Activated CD8-positive, alpha-beta memory T cell treated with anti-CD3 and anti-CD28 coated beads, Interleukin-2, amount 50 U/mL, for 4 hours (primary cell): ENCODE results near the gene PEX10.

Experiments
- DNase-seq: peaks from one replicate; pipeline ENCODE4 v3.0.0-alpha.2; 2020

PEX10 gene

DNA sequence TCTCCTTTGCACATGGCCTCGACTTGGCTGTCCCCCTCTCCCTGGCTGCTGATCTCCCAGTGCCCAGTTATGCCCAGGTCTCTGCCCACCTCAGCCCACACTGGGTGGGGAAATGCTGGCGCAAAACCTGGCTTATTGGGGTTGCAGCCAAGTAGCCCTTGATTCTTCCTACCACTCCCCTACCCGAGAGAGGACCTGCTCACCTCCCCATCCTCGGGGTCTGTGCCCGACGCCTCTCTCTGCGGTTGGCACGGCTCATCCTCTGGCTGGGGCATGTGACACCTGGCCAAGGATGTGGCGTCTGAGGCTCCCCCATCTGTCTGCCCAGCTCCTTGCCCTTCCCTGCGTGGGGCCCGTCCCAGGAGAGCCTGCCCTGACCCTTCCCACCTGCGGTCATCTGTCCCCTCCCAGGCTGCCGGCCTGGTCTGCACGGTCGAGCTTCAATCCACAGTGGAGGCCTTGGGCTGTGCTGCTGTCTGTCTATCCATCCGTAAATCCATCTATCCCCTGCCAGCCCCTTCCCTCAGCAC, 6.5 kb upstream of the PEX10 start:
- DNase-seq: no peak

DNA sequence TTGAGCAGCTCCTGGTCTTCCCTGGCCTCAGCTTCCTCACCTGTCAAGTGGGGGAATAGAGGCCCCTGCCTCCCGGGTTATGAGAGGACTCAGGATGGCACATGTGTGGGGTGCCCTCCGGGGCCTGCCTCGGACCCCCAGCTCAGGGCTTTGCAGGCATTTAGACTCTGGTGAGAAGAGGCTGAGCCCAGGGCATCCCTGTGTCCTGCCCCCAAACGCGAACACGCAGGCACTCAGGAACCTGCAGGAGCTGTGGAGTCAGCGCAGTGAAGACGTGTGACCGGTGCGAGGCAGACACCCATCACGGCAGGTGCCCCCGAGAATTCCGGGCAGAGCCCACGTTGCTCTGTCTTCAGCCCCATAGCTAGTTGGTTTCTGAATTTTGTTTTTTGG, 5.5 kb upstream of the PEX10 start:
- DNase-seq: no peak

DNA sequence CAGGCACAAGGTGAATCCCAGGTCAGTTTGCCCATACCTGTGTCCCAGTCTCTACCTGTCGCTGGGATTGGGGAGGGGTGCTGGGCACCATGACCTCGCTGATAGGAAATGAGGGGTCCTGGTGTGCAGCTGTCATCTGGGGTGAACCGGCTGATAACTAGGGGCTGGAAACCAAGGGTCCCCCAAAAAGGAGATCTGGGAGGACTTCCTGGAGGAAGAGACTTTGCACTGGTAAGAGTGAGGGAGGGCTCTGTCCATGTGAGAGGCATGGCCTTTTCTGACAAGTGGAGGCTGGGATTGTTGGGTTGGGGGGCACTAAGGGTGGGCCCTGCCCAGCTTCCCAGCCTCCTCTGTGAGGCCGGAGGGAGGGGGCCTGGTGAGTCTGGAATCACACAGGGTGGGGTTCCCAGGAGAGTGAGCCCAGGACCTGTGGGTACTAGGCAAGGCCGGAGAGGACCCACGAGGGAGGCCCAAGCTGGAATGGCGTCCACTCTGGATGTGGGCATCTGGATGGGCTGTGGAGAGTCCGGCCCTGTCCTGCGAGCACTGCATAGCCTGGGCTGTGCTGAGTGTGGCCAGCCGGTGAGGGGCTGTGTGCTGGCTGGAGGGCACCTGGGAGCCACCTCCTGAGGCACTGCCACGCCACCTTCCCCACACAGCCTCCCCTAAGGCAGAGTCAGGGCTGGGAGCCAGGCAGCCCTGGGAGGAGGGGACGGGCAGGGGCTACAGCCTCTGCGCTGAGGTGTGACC, 4.9 kb upstream of the PEX10 start:
- DNase-seq: no peak

DNA sequence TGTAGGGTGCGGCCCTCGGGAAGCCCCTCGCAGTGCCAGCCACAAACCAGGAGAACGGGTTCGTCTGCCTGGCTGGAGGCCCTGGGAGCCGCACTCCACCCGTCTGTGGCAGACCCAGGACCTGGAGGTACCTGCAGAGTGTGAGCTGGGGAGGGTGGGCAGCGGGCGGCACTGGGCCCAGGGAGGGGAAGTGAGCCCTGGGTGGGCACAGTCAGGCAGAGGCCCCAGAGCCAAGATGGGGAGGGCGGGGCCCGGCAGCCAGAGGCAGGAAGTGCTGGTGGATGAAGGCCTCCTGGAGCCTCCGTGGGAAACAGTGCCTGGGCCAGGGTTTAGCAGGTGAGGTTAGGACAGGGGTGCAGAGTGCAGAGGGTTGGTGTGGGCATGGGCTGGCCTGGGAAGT, 4.0 kb upstream of the PEX10 start:
- DNase-seq: no peak

DNA sequence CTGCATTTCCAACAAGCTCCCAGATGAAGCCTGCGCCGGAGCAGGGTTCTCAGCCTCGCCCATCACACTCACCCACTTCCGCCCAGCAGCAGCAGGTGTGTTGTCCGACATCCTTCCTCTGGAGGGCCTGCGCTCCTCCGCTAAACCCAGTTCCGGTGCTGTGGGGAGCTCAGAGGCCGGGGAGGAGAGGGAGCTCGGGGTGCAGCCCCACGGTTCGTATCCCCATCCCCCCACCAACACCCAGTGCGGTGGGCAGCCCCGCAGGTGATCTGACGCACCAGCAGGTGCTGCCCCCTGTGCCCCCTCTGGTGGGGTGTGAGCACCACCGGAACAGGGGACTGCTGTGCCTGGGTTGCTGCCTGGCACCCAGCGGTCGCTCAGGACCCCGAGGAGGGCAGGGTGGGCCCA, 3.4 kb upstream of the PEX10 start:
- peak; percentile 37 for DNase-seq

DNA sequence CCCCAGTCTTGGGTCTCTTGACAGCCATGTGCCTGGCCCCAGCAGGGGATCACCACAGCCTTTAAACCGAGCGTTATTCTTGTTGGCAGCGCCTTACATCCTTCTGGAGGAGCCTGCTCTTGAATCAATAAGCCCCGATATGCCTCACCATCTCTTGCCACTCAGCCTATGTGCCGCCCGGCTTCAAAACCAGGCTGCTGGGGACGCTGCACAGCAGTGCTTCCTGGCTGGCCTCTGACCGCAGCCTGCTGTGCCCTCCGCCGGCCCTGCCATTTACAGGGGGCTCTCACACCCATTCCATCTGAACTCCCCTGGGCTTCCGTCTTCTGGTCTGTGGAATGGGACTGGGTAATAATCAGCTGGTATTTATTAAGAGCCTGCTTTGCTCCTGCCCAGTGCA, 3.0 kb upstream of the PEX10 start:
- DNase-seq: no peak

DNA sequence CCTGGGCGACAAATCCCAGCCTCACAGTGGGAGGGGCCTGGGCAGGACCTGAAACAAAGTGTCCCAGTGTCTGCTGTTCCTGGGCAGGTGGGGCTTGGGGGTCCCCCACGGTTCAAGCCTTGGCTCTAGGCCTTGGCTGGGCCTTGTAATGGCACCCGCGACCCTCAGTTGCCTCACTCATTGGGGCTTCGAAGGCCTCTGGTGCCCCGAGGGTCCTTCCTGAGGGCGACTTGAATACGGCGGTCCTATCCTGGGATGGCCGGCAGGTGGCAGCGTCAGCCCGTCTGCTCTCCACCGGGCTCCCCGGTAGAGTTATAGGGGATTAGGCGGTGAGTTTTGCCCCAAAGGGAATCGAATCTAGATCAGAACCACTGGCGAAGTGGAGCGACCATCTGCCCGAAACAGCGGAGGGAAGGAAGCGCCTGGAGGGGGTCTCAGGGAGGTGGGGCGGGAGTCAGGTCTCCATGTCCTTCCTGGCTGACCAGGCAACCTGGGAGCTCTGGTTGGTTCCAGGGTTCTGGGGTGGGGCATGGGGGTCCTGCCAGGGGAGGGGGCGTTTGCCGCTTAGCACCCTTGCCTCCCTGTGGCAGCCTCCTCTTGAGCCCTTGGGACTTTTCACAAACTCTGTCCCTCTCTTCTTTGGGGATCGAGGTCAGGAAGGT, 2.1 kb upstream of the PEX10 start:
- DNase-seq: peak; percentile 85

DNA sequence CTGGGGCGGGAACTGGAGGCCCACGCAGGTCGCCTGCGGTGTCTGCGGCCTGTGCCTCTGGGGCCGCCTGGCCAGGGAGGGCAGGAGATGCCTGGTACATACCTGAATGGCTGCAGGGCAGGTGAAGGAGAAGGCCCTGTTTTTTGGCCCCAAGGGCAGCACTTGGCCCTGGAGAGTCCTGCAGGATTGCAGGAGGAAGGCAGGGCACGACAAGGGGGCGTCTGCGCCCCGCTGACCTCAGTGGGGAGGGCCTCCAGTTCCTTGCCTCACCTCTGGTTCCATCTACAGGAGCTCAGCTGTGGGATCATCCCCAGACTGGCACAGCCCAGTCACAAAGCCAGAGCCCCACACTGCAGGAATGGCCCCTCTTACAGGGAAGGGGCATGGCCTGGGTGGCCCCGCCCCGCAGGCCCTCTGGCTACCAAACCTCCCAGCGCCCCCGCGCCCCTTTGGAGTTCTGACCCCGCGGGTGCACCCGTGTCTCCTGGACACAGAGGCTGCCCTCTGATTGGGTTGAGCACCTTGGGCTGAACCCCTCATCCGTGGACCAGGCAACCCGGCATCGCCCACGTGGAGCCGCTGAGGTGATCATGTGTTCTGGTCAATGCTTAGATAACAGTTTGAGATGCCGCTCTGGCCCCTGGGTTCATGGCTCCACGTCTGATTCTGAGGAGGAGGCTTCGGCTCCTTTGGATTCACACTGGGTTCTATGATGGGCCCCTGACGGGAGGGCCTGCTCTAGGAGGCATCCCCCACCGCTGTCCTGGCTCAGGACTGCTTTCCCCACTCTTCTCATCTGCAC, 1.3 kb upstream of the PEX10 start:
- DNase-seq: no peak

DNA sequence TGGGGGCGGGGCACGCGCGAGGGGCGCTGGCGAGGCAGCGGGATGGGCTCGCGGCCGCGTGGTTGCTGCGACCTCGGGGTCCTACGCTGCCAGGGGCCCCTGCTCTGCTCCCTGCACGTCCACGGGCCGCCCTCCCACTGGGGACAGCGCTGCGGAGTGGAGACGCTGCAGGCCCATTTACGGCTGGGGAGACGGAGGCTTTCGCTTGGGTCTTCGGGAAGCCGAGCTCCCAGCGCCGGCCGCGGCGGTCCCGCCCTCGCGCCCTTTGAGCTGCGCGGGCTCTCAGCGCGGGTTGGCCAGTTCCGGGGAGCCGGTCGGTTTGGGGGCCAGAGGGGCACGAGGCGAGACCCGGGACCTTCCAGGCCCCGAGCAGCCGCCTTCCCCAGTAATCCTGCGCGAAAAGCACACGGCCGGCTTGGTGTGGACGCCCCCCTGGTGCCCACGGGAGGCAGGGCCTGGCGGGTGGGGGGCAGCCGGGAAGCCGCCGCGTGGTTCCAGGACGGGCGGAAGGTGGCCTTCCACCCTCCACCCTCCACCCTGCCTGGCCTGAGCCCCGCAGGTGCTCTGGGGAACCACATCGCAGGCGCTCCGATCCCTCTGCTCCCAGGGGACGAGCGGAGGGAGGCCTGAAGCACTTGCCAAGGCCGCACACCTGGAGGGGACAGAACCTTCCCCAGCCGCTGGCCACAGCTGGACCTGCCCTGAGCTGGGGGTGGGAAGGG, 570 bp upstream of the PEX10 start:
- DNase-seq: peak; percentile 35

DNA sequence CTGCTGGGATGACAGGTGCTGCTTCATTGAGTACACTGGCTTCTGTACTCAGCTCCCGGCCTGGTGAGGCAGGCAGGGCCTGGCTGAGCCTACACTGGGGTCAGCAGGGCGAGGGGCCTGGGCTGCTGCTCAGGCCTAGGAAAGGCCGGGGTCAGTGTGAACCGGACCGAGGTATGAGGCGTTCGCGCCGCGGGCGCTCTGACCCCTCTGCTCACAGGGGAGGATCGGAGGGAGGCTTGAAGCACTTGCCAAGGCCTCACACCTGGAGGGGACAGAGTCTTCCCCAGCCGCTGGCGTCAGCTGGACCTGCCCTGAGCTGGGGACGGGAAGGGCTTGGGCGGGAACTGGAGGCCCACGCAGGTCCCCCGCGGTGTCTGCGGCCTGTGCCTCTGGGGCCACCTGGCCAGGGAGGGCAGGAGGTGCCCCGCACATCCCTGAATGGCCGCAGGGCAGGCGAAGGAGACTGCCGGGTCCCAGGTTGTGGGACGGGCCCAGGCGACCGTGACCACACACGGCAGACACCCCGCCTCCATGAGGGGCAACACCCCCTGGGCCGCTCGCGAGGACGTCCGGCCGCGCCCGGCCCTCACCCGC, 466 bp downstream of the PEX10 start:
- no peak for DNase-seq

DNA sequence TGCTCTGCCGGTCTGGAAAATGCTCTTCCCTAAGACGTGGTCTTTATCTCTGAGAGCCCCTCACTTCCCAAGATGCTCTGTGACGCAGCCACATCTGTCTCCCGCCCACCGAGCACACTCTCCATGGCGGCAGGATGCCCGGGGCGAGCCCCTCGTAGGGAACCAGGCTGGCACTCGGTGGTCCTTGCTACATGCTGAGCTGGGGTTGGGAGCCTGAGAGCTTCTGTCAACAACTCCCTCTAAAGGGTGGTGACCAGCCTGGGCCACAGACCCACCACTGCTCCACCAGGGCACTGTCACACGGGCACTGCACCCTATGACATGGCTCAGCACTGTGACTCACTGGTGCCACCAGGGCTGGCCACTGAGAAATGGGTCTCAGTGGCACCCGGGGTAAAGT, 2.6 kb downstream of the PEX10 start:
- no peak for DNase-seq

DNA sequence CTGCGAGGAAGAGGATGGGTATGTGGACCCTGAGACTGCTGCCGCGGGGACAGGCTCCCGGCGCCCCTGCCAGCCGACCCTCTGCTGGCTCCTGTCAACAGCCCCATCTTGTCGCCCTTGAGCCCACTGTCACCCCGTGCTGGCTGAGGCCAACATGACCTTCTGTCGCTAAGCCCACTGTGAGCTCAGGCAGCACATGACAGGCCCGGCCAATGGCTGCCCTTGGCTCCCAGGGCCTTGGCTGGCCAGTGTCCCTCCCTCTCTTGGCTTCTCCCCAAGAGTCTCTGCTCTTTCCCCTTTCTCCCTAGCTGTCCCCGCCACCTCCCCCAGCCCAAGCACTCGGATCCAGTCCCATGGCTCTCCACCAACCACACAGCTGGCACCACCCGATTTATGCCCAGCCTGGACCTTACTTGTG, 3.5 kb downstream of the PEX10 start:
- DNase-seq: no peak

DNA sequence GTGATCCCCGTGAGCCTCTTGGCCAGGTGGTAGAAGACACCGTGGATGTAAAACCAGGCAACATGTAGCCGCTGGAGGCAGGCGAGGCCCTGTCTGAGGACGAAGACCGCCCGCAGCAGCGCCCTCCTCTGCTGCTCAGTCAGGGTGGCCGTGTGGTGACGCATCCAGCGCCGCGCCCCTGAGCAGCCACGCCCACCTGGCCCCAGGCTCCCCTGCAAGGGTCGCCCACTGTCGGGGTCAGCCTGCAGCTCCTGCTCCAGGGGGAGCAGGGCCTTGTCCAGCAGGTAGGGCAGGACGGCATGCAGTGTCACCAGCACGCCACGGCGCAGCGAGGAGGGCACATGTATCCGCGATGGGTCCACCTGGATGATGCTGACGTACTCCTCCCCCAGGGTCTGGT, 3.9 kb downstream of the PEX10 start:
- no peak for DNase-seq

DNA sequence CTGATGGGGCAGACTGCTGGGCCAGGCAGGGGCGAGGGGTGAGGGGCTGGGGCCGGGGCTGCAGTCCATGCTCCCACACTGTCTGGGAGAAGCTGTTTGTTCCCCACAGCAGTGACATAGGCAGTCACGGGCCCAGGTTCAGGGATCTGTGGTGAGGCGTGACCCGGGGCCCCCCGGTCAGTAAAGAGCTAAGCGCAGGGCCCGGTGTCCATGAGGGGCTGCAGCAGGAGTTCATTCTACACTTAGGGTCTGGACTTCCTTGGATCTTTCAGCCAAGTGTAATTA, 4.4 kb downstream of the PEX10 start:
- DNase-seq: no peak

DNA sequence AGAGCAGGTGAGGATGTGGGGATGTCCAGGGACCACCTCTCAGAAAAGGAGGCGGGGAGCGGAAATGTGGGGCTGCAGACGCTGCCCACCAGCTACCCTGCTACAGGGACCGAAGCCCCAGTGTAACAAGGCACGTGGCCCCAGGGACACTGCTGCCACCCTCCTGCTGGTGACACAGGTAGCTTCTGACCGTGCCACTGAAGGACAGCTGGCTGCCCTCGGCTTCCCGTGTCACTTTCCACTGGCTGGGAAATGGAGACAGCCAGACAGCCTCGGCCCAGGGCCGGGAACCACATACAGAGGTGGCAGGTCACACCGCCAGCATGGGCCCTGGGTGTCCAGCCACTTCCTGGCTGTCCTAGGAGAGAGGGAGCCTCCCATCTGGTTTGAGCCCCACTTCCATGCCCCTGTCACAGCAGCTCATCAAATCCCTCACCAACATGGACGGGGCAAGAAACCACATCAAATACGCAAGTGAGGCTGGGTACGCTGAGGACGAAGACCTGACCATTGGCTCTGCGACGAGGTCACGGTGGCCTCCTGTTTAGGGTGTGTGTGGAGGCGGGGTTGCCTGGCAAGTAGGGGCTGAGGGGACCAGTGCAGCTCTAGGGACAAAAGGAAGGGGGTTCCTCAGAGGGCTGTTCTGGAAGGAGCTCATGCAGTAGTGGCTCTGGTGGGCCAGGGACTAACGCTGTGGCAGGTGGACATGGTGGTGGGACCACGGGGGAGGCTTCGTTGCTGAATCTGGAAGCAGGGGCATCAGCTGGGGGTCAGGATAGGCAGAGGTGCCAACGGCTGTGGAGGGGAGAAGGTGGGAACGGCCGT, 5.0 kb downstream of the PEX10 start:
- DNase-seq: no peak

DNA sequence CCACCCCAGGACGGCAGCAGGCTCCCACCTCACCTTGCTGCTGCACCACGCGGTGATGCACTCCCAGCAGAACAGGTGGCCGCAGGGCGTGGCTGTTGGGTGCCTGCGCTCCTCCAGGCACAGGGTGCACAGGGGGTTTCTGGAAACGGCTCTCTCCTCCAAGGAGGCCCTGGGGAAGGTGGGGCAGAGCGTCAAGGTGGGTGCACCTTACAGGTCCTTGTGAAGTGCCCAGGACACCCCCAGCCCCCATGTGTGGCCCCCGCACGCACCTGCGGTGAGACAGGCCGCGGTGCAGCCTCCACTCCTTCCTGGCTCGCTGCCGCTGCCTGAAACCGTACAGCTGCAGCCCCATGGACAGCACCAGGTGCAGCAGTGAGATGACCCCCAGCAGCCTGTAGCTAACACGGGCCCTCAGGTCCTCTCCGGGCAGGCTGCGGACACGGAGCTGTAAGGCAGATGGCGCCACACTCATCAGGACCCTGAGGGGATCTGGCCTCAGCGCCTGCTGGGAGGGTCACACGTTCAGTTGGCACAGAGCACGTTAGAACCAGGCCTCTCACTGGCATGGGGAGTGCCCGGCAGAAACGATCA, 5.8 kb downstream of the PEX10 start:
- DNase-seq: no peak

DNA sequence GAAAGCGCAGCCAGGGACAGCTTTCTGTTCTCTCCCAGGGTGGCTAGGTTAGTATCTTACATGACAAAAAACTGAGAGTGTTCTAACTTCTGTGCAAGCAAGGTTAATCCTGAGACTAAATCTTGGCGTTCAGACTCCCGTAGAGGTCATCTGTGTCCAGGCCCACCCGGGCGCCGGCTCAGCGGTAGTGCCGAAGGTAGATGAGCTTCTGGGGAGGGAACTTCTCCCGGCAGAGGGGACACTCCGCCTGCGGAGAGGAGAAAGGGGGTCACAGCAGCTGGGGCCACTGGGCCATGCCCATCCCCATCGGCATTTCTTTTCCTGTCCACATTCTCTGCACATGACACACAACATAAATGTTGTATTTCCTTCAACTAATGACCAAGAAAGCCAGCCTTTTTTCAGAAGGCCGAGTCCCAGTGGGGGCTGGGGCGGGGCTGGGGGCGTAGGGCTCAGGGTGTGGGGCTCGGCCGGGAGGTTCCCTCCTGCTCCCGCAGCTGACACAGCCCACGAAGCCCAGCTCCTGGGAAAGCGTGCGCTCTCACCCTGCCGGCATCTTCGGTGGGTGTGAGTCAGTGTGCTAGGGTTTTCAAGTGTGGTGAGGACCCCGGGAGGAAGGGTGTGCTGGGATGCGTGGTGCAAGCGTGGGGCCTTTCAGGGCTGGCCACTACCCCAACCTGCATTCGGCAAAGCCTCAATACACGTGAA, 6.6 kb downstream of the PEX10 start:
- no peak for DNase-seq

DNA sequence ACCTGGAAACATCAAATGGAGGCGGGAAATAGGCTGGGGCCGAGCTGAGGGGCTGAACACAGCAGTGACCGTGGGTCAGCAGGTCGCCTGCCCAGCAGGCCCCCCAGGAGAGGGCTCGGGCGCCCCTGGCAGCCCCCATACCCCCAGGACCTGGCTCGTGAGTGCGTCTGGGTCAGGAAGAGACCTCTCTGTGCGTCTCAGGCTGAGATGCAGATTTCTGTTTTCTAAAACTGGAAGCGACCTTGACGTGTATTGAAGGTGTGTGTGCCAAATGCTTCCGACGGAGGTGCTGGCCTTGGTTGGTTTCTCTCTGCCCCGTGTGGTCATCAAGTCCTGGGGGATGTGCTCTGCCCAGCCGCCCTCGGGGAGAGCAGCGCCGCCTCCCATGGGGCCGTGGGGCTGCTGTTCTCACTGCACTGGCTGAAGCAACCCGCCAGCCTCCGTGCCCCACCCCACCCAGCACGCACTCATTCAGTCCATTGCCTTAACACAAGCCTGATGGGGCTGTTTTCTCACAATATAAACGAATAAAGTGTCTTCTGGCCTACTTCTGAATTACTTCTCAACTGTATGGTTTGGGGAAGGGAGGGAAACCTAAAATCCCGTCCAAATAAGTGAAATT, 7.4 kb downstream of the PEX10 start:
- no peak for DNase-seq

DNA sequence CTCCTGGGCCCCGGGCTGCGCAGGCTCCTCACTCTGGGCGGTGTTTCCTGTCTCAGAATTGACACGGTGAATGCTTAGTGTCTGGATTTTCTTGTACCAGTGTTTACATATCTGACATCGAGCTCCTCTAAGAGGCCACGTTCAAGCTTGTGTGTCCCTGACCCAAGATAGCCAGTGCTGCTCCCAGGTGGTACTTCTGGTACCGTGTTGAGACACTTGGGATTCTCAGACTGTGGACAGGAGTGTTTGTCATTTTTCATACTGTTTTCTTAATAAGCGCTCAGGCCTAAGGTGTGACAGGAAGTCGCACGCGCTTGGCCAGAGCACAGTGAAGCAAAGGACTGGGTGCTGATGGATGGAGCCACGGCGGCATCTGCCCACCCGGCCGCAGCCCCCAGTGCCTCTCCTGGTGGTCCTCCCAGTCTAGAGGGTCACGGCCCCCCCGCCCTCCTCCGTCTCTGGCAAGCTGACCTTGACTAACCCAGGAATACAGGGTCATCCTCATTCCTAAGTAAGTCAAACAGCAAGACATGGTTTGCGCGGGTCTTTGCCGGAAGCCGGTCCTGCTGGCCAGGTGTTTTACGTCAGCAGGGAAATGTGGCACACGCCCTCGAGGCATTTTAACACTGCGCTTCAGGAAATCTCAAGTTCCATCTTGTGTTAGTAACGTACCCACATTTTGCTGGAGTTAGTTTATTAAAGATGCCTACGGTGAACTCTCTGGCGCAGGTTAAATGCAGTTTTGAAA, 8.0 kb downstream of the PEX10 start:
- DNase-seq: no peak

DNA sequence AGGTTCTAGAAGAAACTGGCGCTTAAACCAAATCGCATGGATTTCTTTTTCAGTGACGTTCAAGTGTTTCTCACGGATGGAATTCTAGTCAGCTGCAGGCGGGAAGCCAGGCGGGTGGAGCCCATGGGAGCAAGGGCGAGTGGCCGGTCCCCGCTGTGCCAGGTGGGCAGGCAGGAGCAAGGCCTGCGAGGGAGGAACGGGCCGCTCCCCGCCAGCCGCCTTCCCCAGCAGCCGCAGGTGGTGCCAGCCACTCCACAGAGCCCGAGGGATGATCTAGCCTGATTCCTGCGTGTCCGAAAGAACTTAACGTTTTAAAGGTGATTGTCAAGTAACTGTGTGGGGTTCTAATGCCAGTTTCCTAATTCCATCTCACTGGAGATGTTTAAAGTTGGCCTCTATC, 9.1 kb downstream of the PEX10 start:
- DNase-seq: no peak
